ENCODE data around the gene SNX2. TPM values are rescaled to one million over a fixed set of nuclear protein-coding genes. Genes with fewer than 3 reads are reported as not detected.

SNX2 gene, protein sequence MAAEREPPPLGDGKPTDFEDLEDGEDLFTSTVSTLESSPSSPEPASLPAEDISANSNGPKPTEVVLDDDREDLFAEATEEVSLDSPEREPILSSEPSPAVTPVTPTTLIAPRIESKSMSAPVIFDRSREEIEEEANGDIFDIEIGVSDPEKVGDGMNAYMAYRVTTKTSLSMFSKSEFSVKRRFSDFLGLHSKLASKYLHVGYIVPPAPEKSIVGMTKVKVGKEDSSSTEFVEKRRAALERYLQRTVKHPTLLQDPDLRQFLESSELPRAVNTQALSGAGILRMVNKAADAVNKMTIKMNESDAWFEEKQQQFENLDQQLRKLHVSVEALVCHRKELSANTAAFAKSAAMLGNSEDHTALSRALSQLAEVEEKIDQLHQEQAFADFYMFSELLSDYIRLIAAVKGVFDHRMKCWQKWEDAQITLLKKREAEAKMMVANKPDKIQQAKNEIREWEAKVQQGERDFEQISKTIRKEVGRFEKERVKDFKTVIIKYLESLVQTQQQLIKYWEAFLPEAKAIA
- 115 and 123 TPM in 2 replicates for total RNA-seq (2022)
- Bru-seq, nascent RNA = percentile 92 among the genes with signal in this experiment
- percentile 88 among the genes with signal in this experiment for BruChase-seq, experiment 1, labeled RNA remaining after a 2-hour chase
- percentile 89 among the genes with signal in this experiment for BruChase-seq, experiment 2, labeled RNA remaining after a 6-hour chase
- long read RNA-seq, transcript SNX2-213 (15 exons, 2,119 nt) = minor isoform, 8 of 398 reads
- long read RNA-seq, transcript SNX2-201 (15 exons, 2,128 nt) = major isoform, 334 of 398 reads
- long read RNA-seq, partial matches to known transcripts = 8 of 398 reads
- long read RNA-seq, other reads (novel, unspliced or antisense) = 48 of 398 reads

DNA sequence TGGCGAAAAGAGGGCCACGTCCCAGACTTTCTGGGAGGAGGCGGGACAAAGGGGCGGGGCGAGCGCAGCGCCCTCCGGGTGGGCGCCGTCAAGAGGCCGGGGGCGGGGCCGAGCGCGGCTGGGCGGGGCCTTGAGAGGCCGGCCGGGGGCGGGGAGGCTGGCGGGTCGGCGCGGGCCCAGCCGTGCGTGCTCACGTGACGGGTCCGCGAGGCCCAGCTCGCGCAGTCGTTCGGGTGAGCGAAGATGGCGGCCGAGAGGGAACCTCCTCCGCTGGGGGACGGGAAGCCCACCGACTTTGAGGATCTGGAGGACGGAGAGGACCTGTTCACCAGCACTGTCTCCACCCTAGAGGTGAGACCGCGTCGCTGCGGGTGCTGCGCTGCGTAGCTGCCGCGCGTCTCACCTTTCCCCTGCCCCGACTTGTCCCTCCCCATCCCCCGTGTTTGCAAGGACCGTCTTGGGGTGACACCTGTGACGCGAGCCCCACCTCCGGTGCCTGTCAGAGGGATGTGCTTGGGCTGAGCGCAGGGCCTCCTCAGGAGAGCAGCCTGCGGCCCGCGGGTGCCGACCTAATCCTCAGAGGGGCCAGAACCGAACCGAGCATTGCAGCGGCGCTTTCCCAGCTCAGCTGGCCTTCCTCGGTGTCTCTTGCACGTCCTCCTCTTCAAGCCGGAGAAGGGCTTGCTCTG is at the start of gene SNX2:
SNX2 (plus strand) TSS at position 220 of the 689 bp plus-strand sequence; CDS start at position 244, 24 bp downstream.
- no peaks in the 10 kb centered on the region for H3K36me3 Mint-ChIP-seq (ENCODE audit: insufficient read depth, unreplicated experiment)
- TF ChIP-seq, protein P1, sequence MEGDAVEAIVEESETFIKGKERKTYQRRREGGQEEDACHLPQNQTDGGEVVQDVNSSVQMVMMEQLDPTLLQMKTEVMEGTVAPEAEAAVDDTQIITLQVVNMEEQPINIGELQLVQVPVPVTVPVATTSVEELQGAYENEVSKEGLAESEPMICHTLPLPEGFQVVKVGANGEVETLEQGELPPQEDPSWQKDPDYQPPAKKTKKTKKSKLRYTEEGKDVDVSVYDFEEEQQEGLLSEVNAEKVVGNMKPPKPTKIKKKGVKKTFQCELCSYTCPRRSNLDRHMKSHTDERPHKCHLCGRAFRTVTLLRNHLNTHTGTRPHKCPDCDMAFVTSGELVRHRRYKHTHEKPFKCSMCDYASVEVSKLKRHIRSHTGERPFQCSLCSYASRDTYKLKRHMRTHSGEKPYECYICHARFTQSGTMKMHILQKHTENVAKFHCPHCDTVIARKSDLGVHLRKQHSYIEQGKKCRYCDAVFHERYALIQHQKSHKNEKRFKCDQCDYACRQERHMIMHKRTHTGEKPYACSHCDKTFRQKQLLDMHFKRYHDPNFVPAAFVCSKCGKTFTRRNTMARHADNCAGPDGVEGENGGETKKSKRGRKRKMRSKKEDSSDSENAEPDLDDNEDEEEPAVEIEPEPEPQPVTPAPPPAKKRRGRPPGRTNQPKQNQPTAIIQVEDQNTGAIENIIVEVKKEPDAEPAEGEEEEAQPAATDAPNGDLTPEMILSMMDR (IDR thresholded peaks at IDR 0.05; ENCODE audit: insufficient read depth in 1 of 2, low read depth in 1 of 2, low read length in 1 of 2, severe bottlenecking in 1 of 2, unreplicated experiment in 1 of 2) = peak; percentile 22 to 28
- peaks cover 52% of the 10 kb centered on the region for H3K4me1 ChIP-seq
- H3K27me3 Mint-ChIP-seq (ENCODE audit: insufficient read depth, unreplicated experiment) = no peaks in the 10 kb centered on the region
- peaks cover 10% of the 10 kb centered on the region for H3K9me3 Mint-ChIP-seq (ENCODE audit: unreplicated experiment)
- no peaks in the 10 kb centered on the region for H3K9me3 ChIP-seq
- no peaks in the 10 kb centered on the region for H3K36me3 ChIP-seq (ENCODE audit: control insufficient read depth, insufficient read depth, low read length)
- DNase-seq = peak; percentile 90 to 94
- H3K4me1 Mint-ChIP-seq (ENCODE audit: low read depth, unreplicated experiment) = peaks cover 57% of the 10 kb centered on the region
- peak within 1 kb of the TSS; percentile 94 for H3K4me3 ChIP-seq (ENCODE audit: low read depth, low read length)
- intact Hi-C loops (cut with micrococcal nuclease; ENCODE audit: unreplicated experiment) = loop anchor here (1.0 to 2.0 kb wide), 2 partner anchors 9 to 70 kb away; partner anchors contain the start of gene SNX24
- H3K27me3 ChIP-seq (replicated peaks; ENCODE audit: control insufficient read depth, insufficient read depth, low read length) = no peaks in the 10 kb centered on the region
- POLR2A ChIA-PET = interaction anchor here (0.6 to 1.3 kb wide), 4 partner anchors 9 to 737 kb away, joined by 3 to 9 read pairs (median 4); partner anchors contain the start of genes CSNK1G3 and SNX24
- BruUV-seq (replicated peaks) = no TSS peak
- peak within 1 kb of the TSS; percentile 96 for H3K4me3 Mint-ChIP-seq (ENCODE audit: unreplicated experiment)
- CTCF ChIA-PET = interaction anchor here (0.7 kb wide), 1 partner anchor 9 kb away, joined by 3 read pairs; no protein-coding TSS in a partner anchor
- peak within 1 kb of the TSS; percentile 2 for H3K27ac Mint-ChIP-seq (ENCODE audit: unreplicated experiment)

DNA sequence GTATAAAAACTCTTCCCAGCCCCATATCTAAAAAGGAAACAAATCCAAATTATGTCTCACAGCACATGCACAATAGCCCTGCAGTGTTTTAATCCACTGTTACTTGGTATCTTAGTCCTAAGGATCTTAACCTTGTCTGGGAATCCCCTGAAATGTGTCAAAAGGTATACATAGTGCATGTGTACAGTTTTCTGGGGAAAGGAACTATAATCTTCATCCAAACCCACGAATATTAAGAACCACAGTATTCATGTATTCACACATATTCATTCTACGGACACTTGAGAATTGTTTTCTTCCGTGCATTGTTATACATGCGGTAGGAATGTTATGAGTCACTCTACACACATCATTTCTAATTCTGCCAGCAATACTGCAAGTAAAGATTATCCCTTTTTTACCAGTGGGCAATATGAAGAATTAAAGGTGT is 47.8 kb upstream of the SNX2 start:
- H3K4me3 ChIP-seq (ENCODE audit: low read depth, low read length) = no peak overlapping the region
- no peaks in the 10 kb centered on the region for H3K27me3 ChIP-seq (replicated peaks; ENCODE audit: control insufficient read depth, insufficient read depth, low read length)
- no peak overlapping the region for H3K27ac Mint-ChIP-seq (ENCODE audit: unreplicated experiment)
- no peak for DNase-seq
- CTCF ChIA-PET = no interaction called here
- H3K27me3 Mint-ChIP-seq (ENCODE audit: insufficient read depth, unreplicated experiment) = no peaks in the 10 kb centered on the region
- no peaks in the 10 kb centered on the region for H3K4me1 ChIP-seq
- H3K9me3 Mint-ChIP-seq (ENCODE audit: unreplicated experiment) = no peaks in the 10 kb centered on the region
- TF ChIP-seq, protein P1 (IDR thresholded peaks at IDR 0.05; ENCODE audit: insufficient read depth in 1 of 2, low read depth in 1 of 2, low read length in 1 of 2, severe bottlenecking in 1 of 2, unreplicated experiment in 1 of 2) = no peak
- peaks cover 5% of the 10 kb centered on the region for H3K36me3 Mint-ChIP-seq (ENCODE audit: insufficient read depth, unreplicated experiment)
- BruUV-seq (replicated peaks) = no TSS peak
- H3K9me3 ChIP-seq = no peaks in the 10 kb centered on the region
- POLR2A ChIA-PET = no interaction called here
- no peaks in the 10 kb centered on the region for H3K36me3 ChIP-seq (ENCODE audit: control insufficient read depth, insufficient read depth, low read length)
- no peaks in the 10 kb centered on the region for H3K4me1 Mint-ChIP-seq (ENCODE audit: low read depth, unreplicated experiment)
- intact Hi-C loops (cut with micrococcal nuclease; ENCODE audit: unreplicated experiment) = no loop called here
- no peak overlapping the region for H3K4me3 Mint-ChIP-seq (ENCODE audit: unreplicated experiment)

DNA sequence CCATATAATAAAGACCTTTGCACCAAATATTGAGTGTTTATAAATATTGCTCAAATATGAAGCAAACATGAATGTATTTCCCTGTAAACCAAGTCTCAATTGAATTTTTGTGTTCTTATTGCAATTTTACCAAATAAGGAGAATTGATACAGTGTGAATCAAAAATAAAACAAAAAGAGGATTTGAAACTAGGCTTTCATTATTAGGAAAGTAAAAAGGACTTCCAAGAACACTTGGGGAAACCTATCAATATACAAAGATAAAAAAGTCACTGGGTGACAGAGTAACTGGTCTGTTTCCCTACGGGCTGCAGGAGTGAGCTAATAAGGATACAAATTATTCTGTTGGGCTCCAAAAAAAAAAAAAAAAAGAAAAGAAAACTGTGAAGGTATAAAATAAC is 44.8 kb upstream of the SNX2 start:
- POLR2A ChIA-PET = no interaction called here
- Histone ChIP-seq H3K36me3 (ENCODE audit: control insufficient read depth, insufficient read depth, low read length) (no peaks in the 10 kb centered on the region), H3K4me3 (ENCODE audit: low read depth, low read length) (no peak overlapping the region), H3K9me3 (no peaks in the 10 kb centered on the region), H3K27me3 (replicated peaks; ENCODE audit: control insufficient read depth, insufficient read depth, low read length) (no peaks in the 10 kb centered on the region), H3K4me1 (no peaks in the 10 kb centered on the region)
- intact Hi-C loops (cut with micrococcal nuclease; ENCODE audit: unreplicated experiment) = no loop called here
- H3K4me3 Mint-ChIP-seq (ENCODE audit: unreplicated experiment) = no peak overlapping the region
- no peaks in the 10 kb centered on the region for H3K27me3 Mint-ChIP-seq (ENCODE audit: insufficient read depth, unreplicated experiment)
- H3K27ac Mint-ChIP-seq (ENCODE audit: unreplicated experiment) = no peak overlapping the region
- CTCF ChIA-PET = no interaction called here
- peaks cover 6% of the 10 kb centered on the region for H3K36me3 Mint-ChIP-seq (ENCODE audit: insufficient read depth, unreplicated experiment)
- DNase-seq = no peak
- H3K4me1 Mint-ChIP-seq (ENCODE audit: low read depth, unreplicated experiment) = no peaks in the 10 kb centered on the region
- no TSS peak for BruUV-seq (replicated peaks)
- TF ChIP-seq, protein P1 (IDR thresholded peaks at IDR 0.05; ENCODE audit: insufficient read depth in 1 of 2, low read depth in 1 of 2, low read length in 1 of 2, severe bottlenecking in 1 of 2, unreplicated experiment in 1 of 2) = no peak
- no peaks in the 10 kb centered on the region for H3K9me3 Mint-ChIP-seq (ENCODE audit: unreplicated experiment)
